Fibroblast of mammary gland (primary cell): ENCODE data around the gene FYN.

Source experiments
- DNase-seq: peaks from one replicate; pipeline ENCODE4 v3.0.0-alpha.2; 2010; ENCODE audit warnings: low read depth
- H3K4me3 ChIP-seq: 2 replicates; pipeline ENCODE4 v1.5.1; 2011; ENCODE audit warnings: low read depth, mild to moderate bottlenecking, low read length, moderate library complexity; ENCODE audit not compliant: control insufficient read depth
- TF ChIP-seq, protein P1 (sequence below): conservative IDR thresholded peaks from 2 replicates; pipeline ENCODE4 v1.5.1; 2011; ENCODE audit warnings: low read depth, low read length, inconsistent platforms; ENCODE audit not compliant: control insufficient read depth, insufficient read depth

FYN gene

DNA sequence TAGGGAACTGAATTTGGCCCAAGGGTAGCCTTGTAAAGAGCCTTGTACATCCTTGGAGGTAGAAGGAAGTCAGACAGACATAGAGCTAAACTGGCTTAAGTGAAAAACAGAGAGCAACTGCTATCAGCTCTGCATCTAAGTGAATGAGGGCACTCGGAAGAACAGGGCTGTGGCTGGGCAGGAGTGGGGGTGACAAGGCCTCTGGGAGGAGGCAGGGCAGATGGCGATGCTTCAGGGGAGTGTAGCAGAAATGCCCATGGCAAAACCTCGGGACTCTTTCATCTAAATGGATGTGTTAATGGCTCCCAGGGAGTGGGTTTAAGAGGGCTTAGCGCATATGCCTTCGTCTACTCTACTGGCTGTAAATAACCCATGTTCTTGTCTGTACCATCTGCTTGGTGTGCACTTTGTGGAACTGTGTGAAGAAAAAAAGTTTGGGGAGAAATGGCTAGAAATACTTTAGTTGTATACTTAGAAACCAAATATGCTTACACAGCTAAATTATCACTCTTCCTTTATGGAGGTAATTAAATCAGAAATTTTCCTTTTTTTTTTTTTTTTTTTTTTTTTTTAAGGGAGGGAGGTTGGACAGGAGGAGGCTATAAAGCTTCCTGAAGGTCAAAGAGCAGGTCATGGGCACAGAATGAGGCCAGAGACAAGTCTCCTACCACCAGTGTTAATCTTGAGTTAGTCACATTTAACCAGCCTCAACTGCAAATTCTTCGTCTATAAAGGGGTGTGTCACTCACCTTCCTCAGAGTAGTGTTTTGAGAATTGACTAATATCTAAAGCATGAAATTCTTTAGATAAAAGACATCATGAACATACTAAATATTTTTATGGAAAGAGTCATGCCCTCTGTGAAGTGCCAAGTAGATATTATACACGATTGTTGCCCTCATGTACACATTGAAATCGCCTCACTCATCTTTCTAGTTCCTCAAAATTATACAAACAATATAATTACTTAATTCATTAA is 60.9 kb downstream of the FYN start:
- H3K4me3 ChIP-seq: no peak overlapping the region
- TF ChIP-seq, protein P1, sequence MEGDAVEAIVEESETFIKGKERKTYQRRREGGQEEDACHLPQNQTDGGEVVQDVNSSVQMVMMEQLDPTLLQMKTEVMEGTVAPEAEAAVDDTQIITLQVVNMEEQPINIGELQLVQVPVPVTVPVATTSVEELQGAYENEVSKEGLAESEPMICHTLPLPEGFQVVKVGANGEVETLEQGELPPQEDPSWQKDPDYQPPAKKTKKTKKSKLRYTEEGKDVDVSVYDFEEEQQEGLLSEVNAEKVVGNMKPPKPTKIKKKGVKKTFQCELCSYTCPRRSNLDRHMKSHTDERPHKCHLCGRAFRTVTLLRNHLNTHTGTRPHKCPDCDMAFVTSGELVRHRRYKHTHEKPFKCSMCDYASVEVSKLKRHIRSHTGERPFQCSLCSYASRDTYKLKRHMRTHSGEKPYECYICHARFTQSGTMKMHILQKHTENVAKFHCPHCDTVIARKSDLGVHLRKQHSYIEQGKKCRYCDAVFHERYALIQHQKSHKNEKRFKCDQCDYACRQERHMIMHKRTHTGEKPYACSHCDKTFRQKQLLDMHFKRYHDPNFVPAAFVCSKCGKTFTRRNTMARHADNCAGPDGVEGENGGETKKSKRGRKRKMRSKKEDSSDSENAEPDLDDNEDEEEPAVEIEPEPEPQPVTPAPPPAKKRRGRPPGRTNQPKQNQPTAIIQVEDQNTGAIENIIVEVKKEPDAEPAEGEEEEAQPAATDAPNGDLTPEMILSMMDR: no peak
- DNase-seq: no peak

DNA sequence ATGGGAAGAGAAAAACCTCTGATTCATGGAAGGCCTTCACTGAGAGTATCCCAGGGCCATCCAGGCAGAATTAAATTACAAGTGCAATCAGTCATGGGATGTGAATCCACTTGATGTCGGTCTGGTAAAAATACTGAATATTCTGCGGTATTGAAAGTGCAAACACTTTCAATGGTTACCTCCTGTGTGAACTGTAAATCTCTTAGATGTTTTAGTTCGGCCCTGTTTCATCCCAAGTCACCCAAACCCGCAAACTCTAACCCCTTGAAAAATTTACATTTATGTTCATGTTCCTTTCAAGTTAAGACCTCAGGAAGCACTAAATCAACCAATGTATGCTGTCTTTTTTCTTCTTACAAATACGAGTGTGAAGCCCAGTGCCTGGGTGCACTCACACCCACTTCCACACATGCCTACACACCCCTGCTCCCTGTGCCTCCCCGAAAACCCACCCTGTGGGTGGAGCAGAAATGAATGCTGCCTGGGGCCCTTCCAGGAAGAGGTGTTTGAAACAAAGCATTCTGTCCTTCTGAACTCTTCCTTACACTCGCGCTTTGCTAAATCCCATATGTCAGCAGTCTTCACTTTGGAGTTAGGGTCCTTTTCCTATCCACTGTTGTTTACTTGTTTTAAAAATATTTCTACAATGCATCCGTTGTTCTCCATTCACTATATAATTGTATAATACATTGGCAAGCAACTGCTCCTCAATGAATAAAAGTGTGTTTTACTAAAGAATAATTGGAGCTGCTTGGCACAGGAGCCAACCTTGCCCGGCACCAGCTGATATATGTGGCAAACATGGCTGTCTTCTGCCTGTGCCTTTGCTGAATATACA is 62.7 kb downstream of the FYN start:
- TF ChIP-seq, protein P1: no peak
- no peak for DNase-seq
- no peak overlapping the region for H3K4me3 ChIP-seq

DNA sequence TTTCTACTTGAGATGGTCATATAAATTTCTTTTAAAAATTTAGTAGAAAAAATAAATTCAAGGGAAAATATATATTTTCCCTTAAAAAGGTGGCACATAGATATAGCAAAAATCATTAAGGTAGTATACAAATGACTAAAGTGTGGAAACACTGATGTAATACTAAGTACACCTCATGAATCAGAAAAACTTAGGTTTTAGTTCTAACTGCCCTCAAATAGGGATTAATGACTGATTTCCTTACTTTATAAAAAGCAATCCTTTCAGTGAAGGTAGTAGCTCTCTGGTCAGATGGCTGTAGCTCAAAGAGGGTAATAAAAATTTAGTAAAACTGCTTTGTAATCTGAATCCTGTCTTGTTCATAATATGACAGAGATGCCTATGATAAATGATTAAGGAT is 63.5 kb downstream of the FYN start:
- TF ChIP-seq, protein P1: no peak
- H3K4me3 ChIP-seq: no peak overlapping the region
- no peak for DNase-seq

DNA sequence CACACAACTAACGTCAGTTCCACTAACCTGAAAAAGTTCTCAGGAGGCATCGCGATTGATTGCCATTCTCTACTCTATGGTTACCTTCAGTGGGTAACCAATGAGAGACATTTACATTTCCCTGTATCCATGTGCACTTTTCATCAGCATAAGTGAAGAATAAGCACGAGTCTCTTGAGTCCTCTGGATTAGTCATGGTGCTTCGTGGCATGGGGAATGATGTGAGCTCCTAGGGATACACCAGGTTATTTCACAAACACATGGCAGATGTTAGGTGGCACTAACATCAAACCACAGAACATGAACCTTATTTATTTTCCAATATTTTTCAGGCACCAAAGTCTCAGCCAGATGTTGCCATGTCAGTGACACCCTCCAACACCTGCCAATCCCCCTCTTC is 64.0 kb downstream of the FYN start:
- DNase-seq: peak; percentile 67
- no peak overlapping the region for H3K4me3 ChIP-seq
- TF ChIP-seq, protein P1: no peak

DNA sequence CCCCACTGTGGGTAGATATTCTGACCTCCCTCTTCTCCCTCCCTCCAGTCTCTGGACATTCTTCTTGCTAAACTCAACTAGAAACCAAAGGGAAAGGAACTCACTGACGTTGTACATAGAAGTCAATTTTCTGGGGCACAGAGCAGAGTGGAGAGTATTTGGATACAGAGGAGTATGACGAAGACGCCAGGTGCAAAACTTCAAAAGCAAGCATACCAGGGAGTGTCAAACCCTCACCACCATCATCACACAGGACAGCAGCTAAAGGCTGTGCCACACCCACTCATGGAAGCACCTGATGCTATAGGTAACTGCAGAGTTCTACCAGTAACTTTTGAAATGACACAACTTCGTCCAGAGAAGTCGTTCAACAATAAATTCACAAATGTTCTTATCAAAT is 64.8 kb downstream of the FYN start:
- no peak for DNase-seq
- no peak overlapping the region for H3K4me3 ChIP-seq
- TF ChIP-seq, protein P1: no peak

DNA sequence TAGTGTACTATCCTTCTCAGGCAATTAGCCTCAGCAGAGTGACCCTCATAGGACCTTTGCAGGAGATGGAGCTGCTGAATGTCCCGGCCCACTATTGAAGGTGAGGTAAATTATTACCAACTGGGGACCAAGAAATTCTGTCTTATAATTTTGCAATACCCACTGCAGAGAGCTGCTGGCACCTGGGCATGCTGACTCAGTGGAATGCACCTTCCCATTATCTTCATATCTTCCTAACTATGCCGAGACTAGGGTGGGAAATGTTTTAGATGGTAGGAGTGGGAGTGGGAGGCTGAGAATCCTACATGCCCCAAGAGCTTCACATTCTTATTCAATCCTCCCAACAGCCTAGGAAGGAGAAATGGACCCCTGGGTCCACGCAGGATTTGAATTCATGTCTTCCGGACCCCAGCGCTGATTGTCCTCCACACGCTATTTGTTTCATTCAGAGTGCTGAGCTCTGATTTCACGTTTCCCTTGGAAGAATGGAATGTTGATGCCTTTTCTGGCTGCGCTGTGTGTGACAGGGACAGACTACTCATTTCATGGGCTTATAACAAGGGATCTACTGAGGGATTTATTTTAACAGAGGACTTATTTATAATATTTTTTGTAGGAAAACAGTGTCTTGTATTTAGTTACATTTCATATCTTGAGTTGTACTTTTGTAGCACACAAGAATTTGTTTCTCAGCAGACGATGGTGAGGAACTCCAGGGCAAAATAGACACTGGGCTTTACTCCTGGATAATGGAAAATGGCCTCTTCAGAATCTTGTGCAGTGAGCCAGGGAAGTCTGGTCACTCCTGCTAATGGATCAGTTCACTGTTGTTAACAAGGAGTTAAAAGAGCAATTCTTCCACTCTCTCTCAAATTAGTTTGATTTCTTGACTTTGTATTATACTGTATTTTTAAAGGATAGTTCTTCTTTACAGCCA is 66.4 kb downstream of the FYN start:
- no peak for DNase-seq
- TF ChIP-seq, protein P1: no peak
- H3K4me3 ChIP-seq: no peak overlapping the region
